Activated CD8-positive, alpha-beta memory T cell treated with anti-CD3 and anti-CD28 coated beads for 4 hours (primary cell): ENCODE results near the gene RAVER2.

Experiments used
- DNase-seq, 2 donors: peaks; one replicate each; pipeline ENCODE4 v3.0.0-alpha.2; 2020; ENCODE audit warnings: low read depth in 2 of 2

RAVER2 gene

GRCh38 chr1:64846573-64847430 lies 101.9 kb downstream of the RAVER2 start:
- no peak for DNase-seq

- DNase-seq = no peak
Measured at GRCh38 chr1:64847666-64848065, 102.8 kb downstream of the RAVER2 start.

DNA sequence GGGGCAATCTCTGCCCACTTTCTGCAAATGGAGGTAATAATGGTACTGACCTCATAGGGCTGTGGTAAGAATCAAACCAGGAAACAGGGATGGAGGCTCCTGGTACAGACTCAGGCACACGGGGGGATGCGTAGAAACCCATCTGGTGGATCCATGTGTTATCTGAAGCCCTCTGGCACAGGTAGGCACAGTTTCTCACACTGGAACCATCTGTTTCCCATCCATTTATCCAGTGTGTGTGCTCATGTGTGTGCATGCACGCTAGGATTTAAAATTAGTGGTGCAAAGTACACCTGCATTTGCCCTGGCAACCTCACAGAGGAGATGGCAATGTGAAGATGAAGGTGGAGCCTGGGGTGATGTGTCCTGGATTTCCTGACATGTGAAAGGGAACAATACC lies 103.3 kb downstream of the RAVER2 start:
- no peak for DNase-seq

DNA sequence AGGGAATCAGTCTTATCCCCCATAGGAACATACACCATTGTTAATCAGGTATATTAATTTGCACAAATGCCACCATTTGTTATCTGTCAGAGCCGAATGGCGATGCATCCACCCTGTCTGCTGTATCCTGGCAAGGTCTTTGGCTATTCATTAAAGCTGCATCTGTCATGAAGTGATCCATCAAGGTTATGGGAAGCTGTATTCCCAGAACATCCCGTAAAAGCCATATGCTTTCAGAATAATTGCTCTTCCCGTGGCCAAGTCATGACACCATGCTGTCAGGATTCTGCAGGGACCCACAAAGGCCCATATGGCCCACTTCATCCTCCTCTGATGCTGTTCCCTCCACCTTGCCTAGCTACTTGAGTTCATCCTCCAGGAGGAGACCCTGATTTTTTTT lies 103.9 kb downstream of the RAVER2 start:
- no peak for DNase-seq

GRCh38 chr1:64849942-64850341 lies 105.1 kb downstream of the RAVER2 start:
- DNase-seq = no peak

DNA sequence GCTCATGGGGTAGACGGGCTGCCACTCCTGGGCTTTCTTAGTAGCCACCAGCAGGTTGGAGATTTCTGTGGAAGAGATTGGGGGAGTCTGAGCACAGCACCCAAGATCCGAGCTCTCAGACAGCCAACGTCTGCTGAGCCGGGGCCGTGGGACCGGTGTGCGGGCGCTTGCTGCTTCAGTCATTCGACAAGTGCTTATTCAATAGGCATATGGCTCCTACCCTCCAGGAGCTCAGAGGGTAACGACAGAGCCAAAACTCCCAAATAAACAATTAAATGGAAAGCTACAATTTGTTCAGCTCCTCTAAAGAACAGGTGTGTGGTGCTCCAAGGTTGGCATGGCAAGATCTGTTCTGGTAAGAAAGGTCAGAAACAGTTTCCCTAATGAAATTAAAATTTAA lies 106.0 kb downstream of the RAVER2 start:
- no peak for DNase-seq

GRCh38 chr1:64851664-64852063 lies 106.8 kb downstream of the RAVER2 start:
- DNase-seq = no peak

GRCh38 chr1:64854674-64855073 lies 109.8 kb downstream of the RAVER2 start:
- DNase-seq = no peak

DNA sequence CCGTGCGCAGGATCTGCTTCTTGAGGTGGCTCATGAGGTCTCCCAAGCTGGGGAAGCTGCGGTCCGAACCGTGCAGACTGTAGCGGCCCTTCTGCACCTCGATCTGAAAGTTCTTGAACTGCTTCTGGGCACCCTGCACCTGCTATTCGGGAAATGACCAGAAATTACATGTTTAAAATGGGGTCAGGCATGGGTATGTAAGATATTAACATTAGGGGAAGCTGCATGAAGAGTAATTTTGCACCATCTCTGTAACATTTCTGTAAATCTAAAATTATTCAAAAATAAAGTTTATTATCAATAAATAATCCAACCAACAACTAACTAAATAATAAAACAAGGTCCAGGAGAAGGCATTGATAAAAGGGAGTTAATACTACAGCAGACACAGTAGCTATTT lies 110.7 kb downstream of the RAVER2 start:
- DNase-seq = no peak

DNA sequence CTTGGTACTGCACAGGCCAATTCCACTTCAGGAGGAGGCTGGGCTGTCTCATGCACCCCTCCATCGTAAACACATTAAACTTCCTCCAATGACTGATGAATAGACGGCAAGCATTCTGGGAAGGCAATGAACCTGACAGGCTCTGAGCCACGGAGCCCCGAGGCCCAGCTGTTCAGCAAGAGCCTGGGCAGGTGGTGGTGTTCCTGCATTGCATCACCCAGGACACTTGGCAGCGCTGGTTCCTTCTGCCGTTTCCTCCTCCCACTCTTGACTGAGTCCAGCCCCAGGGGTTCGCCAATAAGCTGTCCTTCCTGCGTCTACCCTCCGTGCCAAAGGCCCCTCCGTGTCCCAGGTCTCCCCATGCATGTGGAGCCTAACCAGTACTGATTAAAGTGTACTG lies 111.7 kb downstream of the RAVER2 start:
- DNase-seq = no peak

- no peak for DNase-seq
Measured at GRCh38 chr1:64857347-64857746, 112.5 kb downstream of the RAVER2 start.

DNA sequence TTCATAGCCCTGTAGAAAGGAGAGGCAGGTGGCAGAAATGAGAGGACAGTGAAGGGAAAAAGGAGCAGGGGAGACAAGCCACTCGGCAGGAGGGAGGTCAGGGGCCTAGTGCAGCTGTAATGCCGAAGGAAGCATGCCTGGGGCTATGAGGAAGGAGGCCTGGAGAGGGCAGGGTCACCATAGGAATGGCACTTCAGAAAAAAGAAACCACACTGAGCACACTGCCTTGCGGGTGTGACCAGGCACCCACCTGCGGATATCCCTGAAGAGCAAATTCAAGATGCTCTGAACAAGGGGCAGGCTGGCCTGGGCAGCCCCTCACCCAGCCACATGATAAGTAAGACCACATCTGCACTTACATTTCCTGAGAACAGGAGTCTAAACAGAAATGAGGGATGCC lies 116.7 kb downstream of the RAVER2 start:
- DNase-seq = no peak

GRCh38 chr1:64864018-64864940 lies 119.4 kb downstream of the RAVER2 start:
- DNase-seq = peak; percentile 30 to 39

DNA sequence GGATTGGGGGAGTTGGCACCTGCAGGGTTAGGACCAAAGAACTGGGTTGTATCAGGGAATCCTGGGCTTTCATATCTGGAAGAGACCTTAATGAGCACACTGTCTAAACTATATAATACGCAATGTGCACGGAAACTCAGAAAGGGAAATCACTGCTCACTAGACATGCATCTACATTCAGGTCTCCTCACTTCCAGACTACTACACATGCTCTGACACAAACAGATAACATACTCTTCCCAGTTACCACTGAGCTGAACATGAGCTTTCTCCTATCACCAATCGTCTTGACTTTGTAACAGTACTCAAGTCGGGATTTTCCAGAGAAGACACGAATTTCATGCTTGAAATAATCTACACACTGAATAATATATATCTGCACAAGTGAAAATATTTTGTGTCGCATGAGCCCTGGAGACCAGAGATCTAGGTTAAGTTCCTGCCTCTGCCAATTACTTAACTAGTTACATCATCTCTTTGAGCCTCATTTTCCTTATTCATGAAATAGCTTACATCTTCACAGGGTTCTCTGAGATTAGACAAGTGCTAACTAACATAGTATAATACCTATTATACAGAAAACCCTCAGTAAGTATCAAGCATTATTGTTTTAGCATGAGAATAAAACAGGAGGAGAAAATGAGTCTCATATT lies 120.4 kb downstream of the RAVER2 start:
- DNase-seq = no peak

- DNase-seq = no peak
Measured at GRCh38 chr1:64866689-64867088, 121.8 kb downstream of the RAVER2 start.

- no peak for DNase-seq
Measured at GRCh38 chr1:64867266-64867665, 122.4 kb downstream of the RAVER2 start.

GRCh38 chr1:64871256-64871655 lies 126.4 kb downstream of the RAVER2 start:
- DNase-seq = no peak

DNA sequence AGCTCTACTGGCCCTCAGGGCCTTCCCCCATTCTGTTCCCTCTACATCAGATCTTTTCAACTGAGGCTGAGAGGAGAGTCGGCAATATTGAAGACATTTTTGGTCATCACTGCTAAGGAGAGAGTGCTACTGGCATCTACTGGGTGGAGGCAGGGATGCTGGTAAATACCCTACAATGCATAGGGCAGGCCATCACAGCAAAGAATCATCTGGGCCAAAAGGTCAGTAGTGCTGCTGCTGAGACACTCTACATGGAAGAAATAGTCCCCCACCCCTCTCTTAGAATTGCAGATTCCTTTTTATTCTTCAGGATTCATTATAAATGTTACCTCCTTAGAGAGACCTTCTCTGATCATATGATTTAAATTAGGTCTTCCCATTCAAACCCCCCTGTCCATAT lies 127.2 kb downstream of the RAVER2 start:
- no peak for DNase-seq

DNA sequence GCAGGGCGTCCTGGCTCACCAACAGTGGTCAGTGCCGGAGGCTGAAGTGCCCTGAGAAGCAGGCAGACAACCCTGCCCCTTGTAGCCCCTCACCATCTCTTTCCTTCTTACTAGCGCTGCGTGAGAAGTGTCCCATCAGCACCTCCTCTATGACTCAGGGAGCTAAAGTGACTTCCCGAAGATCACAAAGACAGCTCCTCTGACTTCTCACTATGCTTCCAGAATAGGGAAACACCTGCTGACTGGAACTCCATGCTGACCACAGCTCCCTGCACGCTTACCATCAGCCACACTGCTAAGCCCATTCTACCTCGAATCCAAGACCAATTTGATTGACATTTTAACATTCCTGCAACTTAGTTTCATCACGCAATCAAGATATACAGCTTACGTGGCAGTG lies 128.7 kb downstream of the RAVER2 start:
- DNase-seq = no peak

- no peak for DNase-seq
Measured at GRCh38 chr1:64874666-64875065, 129.8 kb downstream of the RAVER2 start.

DNA sequence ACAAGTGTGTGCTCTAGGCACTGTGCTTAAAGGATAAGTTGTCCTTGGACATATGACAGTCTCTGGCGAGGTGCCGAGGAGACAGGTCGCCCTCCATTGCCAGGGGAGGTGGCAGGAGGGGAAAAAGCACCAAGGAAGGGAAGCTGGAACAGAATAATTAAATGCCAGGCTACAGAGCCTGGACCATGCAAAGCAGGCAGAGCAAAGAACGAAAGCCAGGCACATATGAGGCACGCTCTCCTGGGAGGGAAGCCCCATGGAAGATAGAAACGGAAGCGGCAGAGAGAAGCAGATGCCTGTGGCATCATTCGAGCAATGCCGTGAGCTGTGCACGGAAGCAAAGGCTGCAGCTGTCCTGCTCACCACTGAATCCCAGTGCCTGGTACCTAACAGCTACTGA lies 130.2 kb downstream of the RAVER2 start:
- no peak for DNase-seq

- DNase-seq = no peak
Measured at GRCh38 chr1:64875606-64876005, 130.7 kb downstream of the RAVER2 start.
